ENCODE data around the gene CXXC5. TPM values are rescaled to one million over a fixed set of nuclear protein-coding genes. Genes with fewer than 3 reads are reported as not detected.

CXXC5 gene
- total and polyA plus RNA-seq, 2 of the 4 experiments (the other 2 are of a cell fraction) = 24.9 to 35.7 TPM

- Histone ChIP-seq H3K79me1 (ENCODE audit: low read depth in 1 of 2, low read length in 2 of 2) (peaks cover 10 to 45% of the 10 kb centered on the region in 2 experiments; a peak in 3 of 4 replicates), H4K20me1 (ENCODE audit: insufficient read depth, low read length) (peaks cover 49% of the 10 kb centered on the region), H3K27ac (ENCODE audit: insufficient read depth, low read length) (no peak overlapping the region), H3K18ac (ENCODE audit: low read depth, low read length) (no peak overlapping the region), H3K9me1 (ENCODE audit: insufficient read depth, low read length) (peaks cover 15% of the 10 kb centered on the region), H3K14ac (replicated peaks; ENCODE audit: low read depth, low read length) (no peak overlapping the region), H4K5ac (ENCODE audit: low read depth, low read length) (no peak overlapping the region), H3K36me3 (ENCODE audit: control insufficient read depth, insufficient read depth, low read length) (peaks cover 23% of the 10 kb centered on the region), H3K4me2 (ENCODE audit: low read depth, low read length) (no peak overlapping the region), H2BK20ac (ENCODE audit: low read depth, low read length) (no peak overlapping the region), H2BK120ac (ENCODE audit: low read depth, low read length) (no peak overlapping the region), H3K9me3 (ENCODE audit: control insufficient read depth, insufficient read depth, low read length) (no peaks in the 10 kb centered on the region), H2BK15ac (ENCODE audit: low read depth, low read length) (no peak overlapping the region), H3K23ac (ENCODE audit: low read depth, low read length) (no peak overlapping the region), H3K4ac (ENCODE audit: low read depth, low read length) (no peak overlapping the region), H3K27me3 (ENCODE audit: control insufficient read depth, insufficient read depth, low read length) (no peaks in the 10 kb centered on the region), H2AK9ac (replicated peaks; ENCODE audit: low read depth, low read length, poor library complexity) (no peak overlapping the region), H2BK5ac (ENCODE audit: low read depth, low read length, poor library complexity, severe bottlenecking) (no peak overlapping the region), H3K4me3 (ENCODE audit: insufficient read depth, low read depth, low read length) (no peak overlapping the region), H3K4me1 (ENCODE audit: control insufficient read depth, insufficient read depth, low read length) (peaks cover 16% of the 10 kb centered on the region), H3K56ac (ENCODE audit: extremely low read depth, insufficient read depth, low read length) (no peak overlapping the region), H4K8ac (ENCODE audit: low read depth in 2 of 2, low read length in 2 of 2) (no peak overlapping the region), H4K91ac (ENCODE audit: insufficient read depth, low read depth, low read length) (no peak overlapping the region), H2AFZ (replicated peaks; ENCODE audit: low read length, poor library complexity) (no peak overlapping the region), H3K9ac (ENCODE audit: low read depth, low read length) (no peak overlapping the region), H2AK5ac (ENCODE audit: low read depth, low read length) (no peak overlapping the region; the same call in 1 of the 2 replicates)
- POLR2A ChIA-PET (ENCODE audit: unreplicated experiment) = no interaction called here
- in situ Hi-C loops (cut with MboI; ENCODE audit: low sequenced_read_pairs) (no loop called here), intact Hi-C loops (cut with micrococcal nuclease) (no loop called here), dilution Hi-C loops (cut with HindIII; ENCODE audit: low sequenced_read_pairs, unreplicated experiment) (no loop called here)
- CTCF ChIA-PET = interaction anchor here (1.6 kb wide), 1 partner anchor 88 kb away, joined by 6 read pairs; no protein-coding TSS in a partner anchor
- ATAC-seq (ENCODE audit: low read depth) (no peak), DNase-seq (no peak)
- BruUV-seq (replicated peaks) = no TSS peak
- WGBS, 2 experiments (ENCODE audit: extremely low coverage in 2 of 2, insufficient read length in 1 of 2) = 86% methylated on average over 1 of the region's 22 CpGs; no CpG with 5 or more reads in 1 of the 2 experiments
- TF ChIP-seq MXI1 (IDR thresholded peaks at IDR 0.05; ENCODE audit: borderline replicate concordance, low read depth, low read length) (no peak), USF2 (IDR thresholded peaks at IDR 0.05; ENCODE audit: low read depth, low read length) (no peak), NFE2L2 (IDR thresholded peaks at IDR 0.05; ENCODE audit: low read depth, low read length) (no peak), RFX5 (IDR thresholded peaks at IDR 0.05; ENCODE audit: low read depth, low read length) (no peak), MAFK (IDR thresholded peaks at IDR 0.05; ENCODE audit: low read depth, low read length) (peak; percentile 55), RAD21 (IDR thresholded peaks at IDR 0.05; ENCODE audit: low read length) (no peak), CTCF (conservative IDR thresholded peaks at IDR 0.05; ENCODE audit: low read depth, low read length) (no peak)
Observed at GRCh38 chr5:139677736-139678613, 29.8 kb downstream of the CXXC5 start.

All from IMR-90 (cell line).